B cell (primary cell): ENCODE measurements around the gene SGCG. TPM values are rescaled to one million over a fixed set of nuclear protein-coding genes. Genes with fewer than 3 reads are reported as not detected.

Source experiments
- ATAC-seq: fragments of 200-7000 bp; cut with Tn5 transposase; one replicate; pipeline ENCODE4 v1.10.0; 2021; ENCODE audit warnings: low read depth, mild to moderate bottlenecking, moderate number of reproducible peaks, moderate library complexity
- CTCF ChIA-PET: fragments of 350-600 bp; sonication (Branson Sonifier 250); formaldehyde crosslinking; loops from one replicate; lab custom pipeline; 2021; ENCODE audit warnings: antibody characterized with exemption, inconsistent platforms; lab: Charles Lee
- POLR2A ChIA-PET: fragments of 350-600 bp; sonication (Branson Sonifier 250); formaldehyde crosslinking; loops from one replicate; lab custom pipeline; 2021; ENCODE audit warnings: antibody characterized with exemption; lab: Charles Lee
- DNase-seq: peaks from one replicate; pipeline ENCODE4 v3.0.0; 2013
- H2AFZ ChIP-seq: 2 replicates; pipeline ENCODE4 v1.6.1; 2012; ENCODE audit warnings: mild to moderate bottlenecking, low read depth, low read length; ENCODE audit not compliant: insufficient read depth, poor library complexity, severe bottlenecking
- H3K27ac ChIP-seq, 2 donors: 1 replicate in 1 of 2; 2 replicates in 1 of 2; pipeline ENCODE4 v1.5.1; 2012 to 2013; ENCODE audit warnings: low read length in 2 of 2, mild to moderate bottlenecking in 2 of 2, moderate library complexity in 1 of 2
- H3K27me3 ChIP-seq, 4 experiments: fragments of 200-600 bp in 1 of 4; sonication (generic) in 1 of 4; replicated peaks in 1 of 4; 1 replicate in 2 of 4; 2 replicates in 2 of 4; pipeline versions ENCODE4 v1.6.1 to v1.7.0; 2013 to 2016; ENCODE audit warnings: low read length in 3 of 4, mild to moderate bottlenecking in 2 of 4, mixed read lengths in 1 of 4, moderate library complexity in 1 of 4; ENCODE audit not compliant: insufficient read depth in 4 of 4, control insufficient read depth in 3 of 4; ENCODE audit errors: control extremely low read depth in 1 of 4
- H3K36me3 ChIP-seq, 2 experiments: replicated peaks in 1 of 2; 1 replicate in 1 of 2; 2 replicates in 1 of 2; pipeline versions ENCODE4 v1.6.1 to v1.7.1; 2013; ENCODE audit warnings: low read length in 1 of 2; ENCODE audit not compliant: insufficient read depth in 2 of 2, control insufficient read depth in 1 of 2; ENCODE audit errors: control extremely low read depth in 1 of 2, extremely low read depth in 1 of 2
- H3K4me1 ChIP-seq, 2 donors: fragments of 200-600 bp in 1 of 2; sonication (generic) in 1 of 2; 1 replicate in 1 of 2; 2 replicates in 1 of 2; pipeline versions ENCODE4 v1.5.1 to v1.6.1; 2013 to 2017; ENCODE audit warnings: low read length in 2 of 2; ENCODE audit not compliant: control insufficient read depth in 2 of 2, insufficient read depth in 2 of 2
- H3K4me2 ChIP-seq: replicated peaks from 2 replicates; pipeline ENCODE3; 2012; ENCODE audit warnings: mild to moderate bottlenecking, low read depth, low read length; ENCODE audit not compliant: poor library complexity, severe bottlenecking
- H3K4me3 ChIP-seq, 5 experiments: fragments of 200-600 bp in 1 of 5; sonication (generic) in 1 of 5; 1 replicate in 3 of 5; 2 replicates in 2 of 5; pipeline versions ENCODE4 v1.5.1 to v1.7.0; 2011 to 2016; ENCODE audit warnings: low read length in 4 of 5, mild to moderate bottlenecking in 4 of 5, low read depth in 2 of 5, control low read depth in 1 of 5, moderate library complexity in 1 of 5; ENCODE audit not compliant: insufficient read depth in 1 of 5; ENCODE audit errors: control extremely low read depth in 1 of 5, extremely low read depth in 1 of 5
- H3K79me2 ChIP-seq: fragments of 200-600 bp; sonication (generic); one replicate; pipeline ENCODE4 v1.6.0; 2016; ENCODE audit warnings: low read length; ENCODE audit not compliant: control insufficient read depth, insufficient read depth
- H3K9ac ChIP-seq: fragments of 200-600 bp; sonication (generic); 2 replicates; pipeline ENCODE4 v1.6.1; 2017; ENCODE audit warnings: mild to moderate bottlenecking, low read length, moderate library complexity
- H3K9me3 ChIP-seq, 3 donors: one replicate each; pipeline versions ENCODE4 v1.6.1 to v1.7.1; 2013; ENCODE audit warnings: low read length in 2 of 3; ENCODE audit not compliant: control insufficient read depth in 2 of 3, insufficient read depth in 1 of 3; ENCODE audit errors: control extremely low read depth in 1 of 3
- H4K20me1 ChIP-seq: 2 replicates; pipeline ENCODE4 v1.6.0; 2012; ENCODE audit warnings: mild to moderate bottlenecking, low read length; ENCODE audit not compliant: insufficient read depth, control insufficient read depth, poor library complexity, severe bottlenecking
- H3K27ac Mint-ChIP-seq: one replicate; pipeline ENCODE4 v1.8.0; 2021; ENCODE audit warnings: mixed read lengths
- H3K27me3 Mint-ChIP-seq: one replicate; pipeline ENCODE4 v1.8.0; 2021; ENCODE audit warnings: mixed read lengths
- H3K4me1 Mint-ChIP-seq: one replicate; pipeline ENCODE4 v1.8.0; 2021; ENCODE audit warnings: mixed read lengths
- H3K4me3 Mint-ChIP-seq: one replicate; pipeline ENCODE4 v1.8.0; 2021; ENCODE audit warnings: mixed read lengths
- H3K9me3 Mint-ChIP-seq: one replicate; pipeline ENCODE4 v1.8.0; 2022; ENCODE audit warnings: mixed read lengths; ENCODE audit not compliant: insufficient read depth
- CTCF ChIP-seq: fragments of 200-600 bp; IDR thresholded peaks from one replicate; pipeline ENCODE4 v1.8.0; 2022; ENCODE audit warnings: antibody characterized with exemption, mild to moderate bottlenecking
- EZH2 ChIP-seq: IDR thresholded peaks from 2 replicates; pipeline ENCODE4 v1.6.1; 2012; ENCODE audit warnings: borderline replicate concordance, low read depth, mild to moderate bottlenecking, moderate library complexity, low read length; ENCODE audit not compliant: insufficient read depth, poor library complexity, severe bottlenecking
- WGBS: methylation state at CpG from one replicate; pipeline ENCODE4 v1.1.5; 2013; ENCODE audit warnings: missing lambda C conversion rate; ENCODE audit not compliant: insufficient coverage; 5-methylcytosine and 5-hydroxymethylcytosine counted together
- intact Hi-C: fragments of 100-400 bp; cut with micrococcal nuclease; formaldehyde crosslinking; loops from one replicate; pipeline ENCODE4 v1.10.0; 2022
- polyA plus RNA-seq: library from polyadenylated mRNA; depleted of rRNA; stranded (reverse); fragments of >200 nt; gene quantifications from 2 replicates; pipeline ENCODE4 v1.2.3, GENCODE V29; 2012
- total RNA-seq, 2 donors: library from RNA; stranded (reverse); fragments of 120-200 nt in 1 of 2; gene quantifications; 1 replicate in 1 of 2; 2 replicates in 1 of 2; pipeline versions ENCODE4 v1.2.3 to v1.2.4, GENCODE V29; 2013 to 2022

The SGCG gene
- total and polyA plus RNA-seq, 2 donors (not counting 1 experiment from before 2014, with no cell fraction given) = not detected

GRCh38 chr13:23159760-23160637, 20.8 kb upstream of the SGCG start:
- Histone ChIP-seq H3K27ac (no peak overlapping the region), H4K20me1 (no peaks in the 10 kb centered on the region), H2AFZ (no peak overlapping the region), H3K79me2 (no peaks in the 10 kb centered on the region), H3K4me3 (no peak overlapping the region), H3K27me3 (peaks cover 0 to 15% (median 3%) of the 10 kb centered on the region in 4 experiments), H3K9me3 (peaks cover 0 to 5% (median 0%) of the 10 kb centered on the region in 3 donors), H3K9ac (no peak overlapping the region), H3K4me2 (no peak overlapping the region), H3K4me1 (no peaks in the 10 kb centered on the region), H3K36me3 (no peaks in the 10 kb centered on the region)
- TF ChIP-seq CTCF (no peak), EZH2 (no peak)
- DNase-seq = no peak
- ChIA-PET CTCF (no interaction called here), POLR2A (no interaction called here)
- intact Hi-C loops = no loop called here
- H3K27ac Mint-ChIP-seq = no peak overlapping the region
- no peak overlapping the region for H3K4me3 Mint-ChIP-seq
- peaks cover 24% of the 10 kb centered on the region for H3K27me3 Mint-ChIP-seq
- 5% methylated on average over 77 of the region's 79 CpGs for WGBS
- no peak for ATAC-seq
- H3K4me1 Mint-ChIP-seq = peaks cover 1% of the 10 kb centered on the region
- H3K9me3 Mint-ChIP-seq = peaks cover 3% of the 10 kb centered on the region
